GM12892 (cell line): ENCODE results near the gene FAM53A.

ENCODE experiments used
- POLR2A ChIP-seq: IDR thresholded peaks from 2 replicates; pipeline ENCODE4 v1.6.1; 2011; ENCODE audit warnings: low read depth, low read length, control low read depth
- POLR2AphosphoS5 ChIP-seq: IDR thresholded peaks from 2 replicates; pipeline ENCODE4 v1.6.1; 2011; ENCODE audit warnings: low read depth, low read length, control low read depth
- TAF1 ChIP-seq: IDR thresholded peaks from 2 replicates; pipeline ENCODE4 v1.6.1; 2011; ENCODE audit warnings: low read depth, mild to moderate bottlenecking, control low read depth, low read length, borderline replicate concordance

- TF ChIP-seq POLR2AphosphoS5 (no peak), POLR2A (no peak), TAF1 (no peak)
Measured at GRCh38 chr4:1608196-1608820, 75.8 kb downstream of the FAM53A start.
